Caki2 (cell line): ENCODE results near the gene ARHGDIG. TPM values are rescaled to one million over a fixed set of nuclear protein-coding genes. Genes with fewer than 3 reads are reported as not detected.
"Not testable (repeated sequence)": the region's sequence is repeated elsewhere in the genome, so short reads cannot be mapped to it uniquely, and the experiment has no call there.

Experiments used
- DNase-seq: peaks from one replicate; pipeline ENCODE4 v3.0.0-alpha.2; 2015; ENCODE audit warnings: low read depth
- in situ Hi-C: cut with HindIII; loops from 2 replicates; pipeline ENCODE4 v1.10.0; 2016; ENCODE audit warnings: low sequenced_read_pairs, low pct_unique_long_range_greater_than_20kb, mixed read lengths
- total RNA-seq: library from RNA; depleted of rRNA; stranded (reverse); fragments of >200 nt; shearing (Covaris generic); gene quantifications from 2 replicates; pipeline ENCODE4 v1.2.3, GENCODE V29; 2014; ENCODE audit warnings: low replicate concordance

Gene ARHGDIG
- total RNA-seq, 1 experiment from 2014 or later, result not detected

GRCh38 chr16:261031-261691 lies 19.2 kb upstream of the ARHGDIG start:
- DNase-seq, result no peak
- in situ Hi-C loops, result no loop called here

DNA sequence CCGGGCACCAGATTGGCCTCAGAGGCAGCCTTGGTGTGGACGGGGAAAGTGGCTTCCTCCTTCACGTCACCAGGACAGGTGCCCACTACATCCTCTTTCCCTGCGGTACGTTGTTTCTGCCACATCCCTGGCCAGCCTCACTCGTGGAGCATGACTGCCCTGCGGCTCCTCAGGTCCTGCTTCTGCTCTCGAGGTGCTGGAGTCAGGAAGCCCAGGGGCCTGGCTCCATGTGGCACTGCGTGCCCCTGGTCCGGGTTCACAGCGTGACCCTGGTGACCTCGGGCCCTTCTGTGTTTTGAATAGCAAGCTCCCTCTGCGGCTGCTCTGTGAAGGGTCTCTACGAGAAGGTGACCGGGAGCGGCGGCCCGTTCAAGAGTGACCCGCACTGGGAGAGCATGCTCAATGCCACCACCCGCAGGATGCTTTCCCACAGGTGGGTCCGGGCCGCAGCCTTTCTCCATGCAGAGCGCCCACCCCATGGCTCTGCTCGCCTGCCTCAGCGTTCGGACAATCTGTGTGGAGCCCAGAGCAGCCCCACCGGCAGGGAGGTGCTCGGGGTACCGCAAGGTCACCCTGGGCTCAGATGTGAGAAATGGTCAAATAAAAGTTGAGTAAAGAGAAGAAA lies 18.2 kb upstream of the ARHGDIG start:
- in situ Hi-C loops, result no loop called here
- no peak for DNase-seq

GRCh38 chr16:263182-263774 lies 17.1 kb upstream of the ARHGDIG start:
- in situ Hi-C loops, result no loop called here
- DNase-seq, result no peak

DNA sequence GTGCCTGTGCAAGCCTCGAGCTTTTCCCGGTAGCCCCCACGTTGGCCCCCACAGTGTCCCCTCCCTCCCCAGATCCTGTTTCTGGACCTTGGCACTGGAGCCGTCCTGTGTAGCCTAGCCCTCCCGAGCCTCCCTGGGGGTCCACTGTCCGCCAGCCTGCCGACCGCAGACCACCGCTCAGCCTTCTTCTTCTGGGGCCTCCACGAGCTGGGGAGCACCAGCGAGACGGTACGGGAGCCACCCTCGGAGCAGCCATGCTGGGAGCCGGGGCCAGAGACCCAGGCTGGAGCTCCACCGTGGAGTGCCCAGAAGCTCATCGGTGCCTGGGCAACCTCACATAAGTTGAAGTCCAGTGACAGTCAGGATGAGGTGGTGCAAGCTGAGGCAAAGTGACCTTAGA lies 16.4 kb upstream of the ARHGDIG start:
- in situ Hi-C loops, result no loop called here
- DNase-seq, result no peak

DNA sequence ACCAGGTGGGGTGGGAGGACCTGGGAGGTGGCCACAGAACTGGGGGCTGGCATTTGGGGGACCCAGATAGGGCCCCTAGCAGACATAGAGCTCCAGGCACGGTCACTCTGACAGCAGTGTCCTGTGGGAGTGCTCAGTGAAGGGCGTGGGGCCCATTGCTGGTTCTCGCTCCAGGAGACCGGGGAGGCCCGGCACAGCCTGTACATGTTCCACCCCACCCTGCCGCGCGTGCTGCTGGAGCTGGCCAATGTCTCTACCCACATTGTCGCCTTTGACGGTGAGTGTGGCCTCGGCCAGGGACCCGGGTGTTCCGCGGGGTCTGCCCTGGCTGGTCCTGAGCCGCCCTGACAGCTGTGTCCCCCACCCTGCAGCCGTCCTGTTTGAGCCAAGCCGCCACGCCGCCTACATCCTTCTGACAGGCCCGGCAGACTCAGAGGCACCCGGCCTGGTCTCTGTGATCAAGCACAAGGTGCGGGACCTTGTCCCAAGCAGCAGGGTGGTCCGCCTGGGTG lies 15.9 kb upstream of the ARHGDIG start:
- in situ Hi-C loops, result no loop called here
- DNase-seq, result no peak

DNA sequence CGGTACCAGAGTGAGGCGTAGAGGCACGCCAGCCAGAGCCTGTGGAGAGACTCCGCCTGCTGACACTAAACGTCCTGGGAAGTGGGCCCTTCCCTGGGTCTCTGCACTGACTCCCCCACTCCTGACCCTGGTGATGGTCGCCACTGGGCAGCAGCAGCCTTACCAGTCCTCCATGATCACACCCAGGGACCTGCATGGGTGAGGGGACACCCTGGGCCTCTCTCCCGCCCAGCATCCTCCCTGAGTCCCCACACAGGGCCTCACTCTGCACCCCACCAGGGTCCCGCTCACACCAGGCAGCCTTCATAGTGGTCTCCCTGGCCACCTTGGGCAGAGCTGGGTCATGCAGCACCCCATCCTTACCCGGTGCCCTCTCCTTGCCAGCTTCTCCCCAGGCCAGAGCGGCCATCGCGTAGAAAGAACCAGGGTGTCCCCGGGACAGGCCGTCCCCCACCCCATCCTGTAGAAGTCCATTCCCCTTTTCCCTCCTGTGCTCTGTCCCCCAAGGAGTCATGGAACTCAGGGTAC lies 15.3 kb upstream of the ARHGDIG start:
- in situ Hi-C loops, result no loop called here
- no peak for DNase-seq

DNA sequence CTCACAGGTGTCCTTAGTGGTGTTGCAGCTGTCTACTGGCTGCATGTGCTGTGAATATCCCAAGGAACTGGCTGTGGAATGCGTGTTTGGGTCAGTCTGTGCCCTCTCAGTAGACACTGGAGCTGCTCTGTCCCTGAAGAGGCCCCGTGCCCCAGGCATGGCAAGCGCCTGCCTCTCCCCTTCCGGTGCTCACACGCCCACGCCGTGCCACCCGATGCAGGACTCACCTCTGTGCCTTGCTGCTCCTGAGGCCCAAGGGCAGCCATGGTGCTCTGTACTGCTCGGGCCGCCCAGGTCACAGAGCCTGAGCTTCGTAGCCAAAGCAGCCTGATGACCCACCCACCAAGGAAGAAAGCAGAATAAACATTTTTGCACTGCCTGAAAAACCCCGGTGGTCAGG lies 14.7 kb upstream of the ARHGDIG start:
- DNase-seq, result no peak
- in situ Hi-C loops, result no loop called here

GRCh38 chr16:266258-267164 lies 13.9 kb upstream of the ARHGDIG start:
- no peak for DNase-seq
- in situ Hi-C loops, result no loop called here

DNA sequence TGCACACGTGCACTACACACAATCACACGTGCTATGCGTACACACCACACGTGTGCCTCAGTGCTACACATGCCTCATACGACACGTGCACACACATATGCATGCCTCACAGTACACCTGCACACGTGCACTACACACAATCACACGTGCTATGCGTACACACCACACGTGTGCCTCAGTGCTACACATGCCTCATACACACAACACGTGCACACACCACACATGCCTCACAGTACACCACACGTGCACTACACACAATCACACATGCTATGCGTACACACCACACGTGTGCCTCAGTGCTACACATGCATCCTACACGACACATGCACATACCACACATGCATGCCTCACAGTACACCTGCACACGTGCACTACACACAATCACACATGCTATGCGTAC lies 12.8 kb upstream of the ARHGDIG start:
- in situ Hi-C loops, DNase-seq: not testable (repeated sequence)

- DNase-seq, result no peak
- in situ Hi-C loops, result no loop called here
These were observed 12.0 kb upstream of the ARHGDIG start for GRCh38 chr16:268141-269053.

DNA sequence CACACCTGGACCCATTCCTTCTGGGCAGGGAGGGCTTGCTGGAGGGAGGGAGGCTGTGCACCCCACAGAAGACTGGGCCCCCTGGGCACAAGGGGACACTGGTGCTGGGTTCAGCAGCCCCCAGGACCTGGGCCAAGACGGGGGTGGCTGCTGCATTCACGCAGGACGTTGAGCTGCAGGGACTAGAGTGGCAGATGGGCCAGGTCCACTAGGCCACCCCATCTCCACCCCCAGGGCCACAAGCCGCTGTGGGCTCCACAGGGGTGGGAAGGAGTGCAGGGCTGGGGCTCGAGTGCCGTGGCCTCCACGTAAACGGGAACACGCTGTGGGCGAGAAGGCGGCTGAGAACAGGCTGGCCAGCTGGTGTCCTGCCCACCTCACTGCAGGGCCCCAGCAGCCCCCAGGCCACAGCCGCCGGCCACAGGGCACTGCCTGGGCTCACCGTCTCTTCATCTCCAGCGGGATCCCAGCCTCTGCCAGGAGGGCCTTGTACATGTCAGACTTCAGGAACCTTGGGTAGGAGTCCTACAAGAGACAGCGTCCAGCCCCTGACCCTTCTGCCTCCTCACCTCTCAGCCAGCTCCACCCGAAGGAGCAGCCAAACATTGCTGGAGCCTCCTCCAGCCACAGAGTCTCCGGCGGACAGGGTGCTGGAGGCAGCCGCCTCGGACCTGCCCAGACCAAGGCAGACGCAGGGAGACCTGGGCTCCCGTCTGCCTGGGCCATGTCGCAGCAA lies 11.2 kb upstream of the ARHGDIG start:
- in situ Hi-C loops, result no loop called here
- DNase-seq, result no peak

GRCh38 chr16:270381-271255 lies 9.8 kb upstream of the ARHGDIG start:
- in situ Hi-C loops, result no loop called here
- DNase-seq, result no peak

DNA sequence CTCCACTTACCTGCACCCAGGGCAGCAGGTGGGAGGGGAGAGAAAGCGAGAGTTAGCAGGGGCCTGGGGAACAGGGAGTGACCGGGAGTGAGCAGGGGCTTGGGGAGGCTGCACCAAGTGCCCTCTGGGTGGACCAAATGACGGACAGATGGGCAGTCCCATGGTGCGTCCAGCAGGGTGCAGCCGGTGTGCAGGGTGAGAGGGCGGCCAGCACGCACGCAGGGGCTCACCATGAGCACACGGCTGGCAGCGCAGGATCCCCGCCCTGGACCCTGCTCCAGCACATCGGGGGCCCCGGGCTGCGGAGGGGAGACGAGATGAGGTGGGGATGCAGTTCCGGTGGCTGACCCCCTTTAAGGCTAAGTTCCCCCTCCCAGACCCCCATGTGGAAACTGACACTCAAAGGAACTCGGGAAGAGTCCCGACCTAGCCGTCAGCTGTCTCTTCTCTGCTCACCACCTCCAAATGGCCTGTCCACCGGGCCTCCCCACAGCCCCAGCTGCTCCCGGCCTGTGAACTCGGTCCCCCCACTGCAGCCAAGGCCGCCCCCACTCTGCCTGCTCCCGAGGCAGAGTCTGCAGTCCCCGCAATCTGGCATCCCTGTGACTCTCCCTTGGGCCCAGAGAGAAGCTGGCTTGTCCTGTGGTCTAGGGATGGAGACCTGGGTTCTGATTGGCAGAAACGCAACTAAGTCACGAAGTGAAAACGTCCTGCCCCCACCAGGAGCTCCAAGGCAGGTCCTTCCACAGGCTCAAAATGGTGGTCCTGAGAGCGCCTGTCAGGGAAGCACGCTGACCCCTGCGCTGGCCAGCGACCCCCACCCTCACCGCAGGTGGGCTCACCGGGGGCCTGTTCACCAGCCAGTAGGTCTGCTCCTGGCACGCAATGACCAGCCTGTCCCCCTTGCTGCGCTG lies 7.5 kb upstream of the ARHGDIG start:
- in situ Hi-C loops, result no loop called here
- DNase-seq, result no peak

DNA sequence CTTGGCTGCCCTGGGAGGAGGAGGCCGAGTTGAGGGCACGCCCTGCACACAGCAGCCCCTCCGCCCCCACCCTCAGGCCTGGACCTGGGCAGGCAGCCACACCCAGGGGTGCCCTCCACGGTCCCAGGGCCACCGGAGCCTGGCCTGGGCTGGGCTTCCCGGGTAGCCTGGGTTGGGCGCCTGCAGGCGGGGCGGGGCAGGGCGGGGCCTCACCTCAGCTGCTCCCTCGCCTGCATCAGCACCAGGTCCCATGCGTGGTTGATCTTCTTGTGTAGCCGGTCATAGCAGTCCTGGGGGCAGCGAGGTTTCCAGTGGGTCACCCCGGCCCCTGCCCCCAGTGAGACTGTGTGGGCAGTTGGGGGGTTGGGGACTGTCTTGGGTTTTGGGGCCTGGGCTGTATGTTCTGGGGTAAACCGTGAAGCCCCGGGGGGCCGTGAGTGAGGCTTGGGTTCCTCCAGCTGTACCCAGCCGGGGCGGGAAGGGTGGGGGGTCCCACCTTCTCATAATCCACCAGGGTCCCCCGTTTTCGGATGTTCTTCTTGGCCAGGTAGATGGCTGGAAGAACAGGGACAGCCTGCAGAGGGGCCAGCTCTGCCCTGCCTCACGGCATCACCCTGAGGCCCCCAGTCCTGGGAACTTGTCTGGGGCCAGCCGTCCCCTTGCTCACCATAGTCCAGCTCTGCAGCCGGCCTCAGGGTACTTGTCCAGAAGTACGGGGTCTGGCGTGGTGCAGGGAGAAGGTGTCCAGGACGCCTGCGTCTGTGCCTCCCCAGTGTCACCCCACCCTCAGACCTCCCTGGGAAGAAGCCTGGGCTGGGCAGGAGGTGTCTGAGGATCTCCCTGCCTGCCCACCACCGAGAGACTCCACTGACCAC lies 6.6 kb upstream of the ARHGDIG start:
- in situ Hi-C loops, result no loop called here
- DNase-seq, result peak; percentile 49
